Fibroblast of mammary gland (primary cell): ENCODE results near the gene MSANTD3.
A peak's percentile ranks its signal among the peaks of the same experiment; 100 is the strongest.

Experiments
- DNase-seq: peaks from one replicate; pipeline ENCODE4 v3.0.0-alpha.2; 2010; ENCODE audit warnings: low read depth
- H3K4me3 ChIP-seq: 2 replicates; pipeline ENCODE4 v1.5.1; 2011; ENCODE audit warnings: low read depth, mild to moderate bottlenecking, low read length, moderate library complexity; ENCODE audit not compliant: control insufficient read depth
- CTCF ChIP-seq: conservative IDR thresholded peaks from 2 replicates; pipeline ENCODE4 v1.5.1; 2011; ENCODE audit warnings: low read depth, low read length, inconsistent platforms; ENCODE audit not compliant: control insufficient read depth, insufficient read depth

MSANTD3 gene

GRCh38 chr9:100465274-100465673 is 38.3 kb downstream of the MSANTD3 start:
- TF ChIP-seq CTCF, result no peak
- no peak overlapping the region for H3K4me3 ChIP-seq
- no peak for DNase-seq

- no peak for TF ChIP-seq CTCF
- no peak for DNase-seq
- no peak overlapping the region for H3K4me3 ChIP-seq
Observed at GRCh38 chr9:100465761-100466160, 38.8 kb downstream of the MSANTD3 start.

- no peak overlapping the region for H3K4me3 ChIP-seq
- DNase-seq, result peak; percentile 19
- TF ChIP-seq CTCF, result no peak
Observed at GRCh38 chr9:100466171-100466828, 39.4 kb downstream of the MSANTD3 start.

- TF ChIP-seq CTCF, result no peak
- no peak overlapping the region for H3K4me3 ChIP-seq
Observed at GRCh38 chr9:100466829-100467221, 39.9 kb downstream of the MSANTD3 start.

GRCh38 chr9:100468041-100468440 is 41.1 kb downstream of the MSANTD3 start:
- no peak for TF ChIP-seq CTCF
- H3K4me3 ChIP-seq, result no peak overlapping the region
- DNase-seq, result no peak

More at GRCh38 chr9:100466829-100467221, 39.9 kb downstream of the MSANTD3 start:
- DNase-seq, result no peak

- no peak for DNase-seq
- TF ChIP-seq CTCF, result no peak
- peak overlapping the region; percentile 25 for H3K4me3 ChIP-seq
Observed at GRCh38 chr9:100472268-100472667, 45.3 kb downstream of the MSANTD3 start.

GRCh38 chr9:100472788-100473275 is 45.9 kb downstream of the MSANTD3 start, which contains the start of gene TMEFF1:
TMEFF1 (plus strand) TSS chr9:100473149; CDS start chr9:100473545, 396 bp downstream.
- peak within 1 kb of the TSS; percentile 58 for H3K4me3 ChIP-seq
- no peak for DNase-seq
- TF ChIP-seq CTCF, result no peak
